ENCODE measurements around the gene ZNF454. TPM values are rescaled to one million over a fixed set of nuclear protein-coding genes. Genes with fewer than 3 reads are reported as not detected.

ZNF454 gene
- total RNA-seq, 1 experiment from 2014 or later: 0.61 TPM

- DNase-seq (ENCODE audit: low read depth, low spot score) (no peak), ATAC-seq (no peak)
- Histone ChIP-seq H2AFZ (ENCODE audit: low read depth, low read length, poor library complexity, severe bottlenecking) (no peak overlapping the region), H3K36me3 (ENCODE audit: control insufficient read depth in 1 of 2, insufficient read depth in 2 of 2, low read length in 2 of 2) (no peaks in the 10 kb centered on the region), H3K4me2 (ENCODE audit: low read length) (no peak overlapping the region), H3K9me2 (ENCODE audit: insufficient read depth) (no peaks in the 10 kb centered on the region), H3K79me2 (ENCODE audit: insufficient read depth, low read length) (no peaks in the 10 kb centered on the region), H4K20me1 (ENCODE audit: insufficient read depth) (no peaks in the 10 kb centered on the region), H3K9ac (ENCODE audit: low read length) (no peak overlapping the region), H3K27me3 (ENCODE audit: insufficient read depth, low read length) (no peaks in the 10 kb centered on the region), H3K4me1 (ENCODE audit: control insufficient read depth in 1 of 2, insufficient read depth in 2 of 2, low read length in 2 of 2) (no peaks in the 10 kb centered on the region), H3K9me3 (ENCODE audit: control insufficient read depth in 1 of 2, insufficient read depth in 1 of 2, low read depth in 1 of 2, low read length in 2 of 2) (peaks cover 39 to 45% of the 10 kb centered on the region in 2 experiments; a peak in 2 of 4 replicates), H3K27ac (ENCODE audit: low read depth, low read length) (no peak overlapping the region), H3K4me3 (replicated peaks in 1 of 2; ENCODE audit: low read depth in 1 of 2, low read length in 2 of 2) (no peak overlapping the region)
- intact Hi-C loops (cut with micrococcal nuclease): no loop called here
- CTCF ChIA-PET: no interaction called here
- TF ChIP-seq REST (IDR thresholded peaks at IDR 0.05; ENCODE audit: low read depth): no peak
- TF ChIP-seq ELF1 (IDR thresholded peaks at IDR 0.05; ENCODE audit: borderline replicate concordance, low read depth): no peak
- TF ChIP-seq POLR2AphosphoS5 (IDR thresholded peaks at IDR 0.05; ENCODE audit: low read depth, low read length): no peak
- TF ChIP-seq ZNF274 (IDR thresholded peaks at IDR 0.05; ENCODE audit: low read depth, low read length): peak; percentile 97
- POLR2A ChIA-PET: no interaction called here
- RAD21 ChIA-PET (ENCODE audit: low non-redundant PET in 1 of 2, low total read pairs in 2 of 2, uncharacterized antibody in 2 of 2, unreplicated experiment in 2 of 2): no interaction called here
- BruUV-seq (replicated peaks): no TSS peak
Observed at GRCh38 chr5:178931846-178932760, 8.9 kb upstream of the ZNF454 start.
